Fibroblast of lung (primary cell): Measurements from ENCODE around the gene MMP15. TPM values are rescaled to one million over a fixed set of nuclear protein-coding genes. Genes with fewer than 3 reads are reported as not detected.

Source experiments
- DNase-seq, 2 donors: peaks; one replicate each; pipeline versions ENCODE4 v3.0.0 to v3.0.0-alpha.2; 2010; ENCODE audit warnings: low read depth in 2 of 2
- H2AFZ ChIP-seq: 2 replicates; pipeline ENCODE4 v1.5.1; 2012; ENCODE audit warnings: low read length, control low read depth, inconsistent platforms
- H3K27ac ChIP-seq: 2 replicates; pipeline ENCODE4 v1.5.1; 2011; ENCODE audit warnings: low read length, control low read depth; ENCODE audit not compliant: insufficient read depth
- H3K27me3 ChIP-seq: 2 replicates; pipeline ENCODE4 v1.5.1; 2011; ENCODE audit warnings: mild to moderate bottlenecking, low read length; ENCODE audit not compliant: control insufficient read depth, insufficient read depth
- H3K36me3 ChIP-seq: 2 replicates; pipeline ENCODE4 v1.5.1; 2011; ENCODE audit warnings: low read length; ENCODE audit not compliant: control insufficient read depth, insufficient read depth
- H3K4me1 ChIP-seq: 2 replicates; pipeline ENCODE4 v1.5.1; 2011; ENCODE audit warnings: low read length; ENCODE audit not compliant: control insufficient read depth, insufficient read depth; ENCODE audit errors: extremely low read depth
- H3K4me2 ChIP-seq: 2 replicates; pipeline ENCODE4 v1.5.1; 2011; ENCODE audit warnings: low read length, control low read depth; ENCODE audit not compliant: insufficient read depth; ENCODE audit errors: extremely low read depth
- H3K4me3 ChIP-seq, 4 experiments: fragments of 200-600 bp in 1 of 4; sonication (generic) in 1 of 4; replicated peaks in 1 of 4; 2 replicates each; pipeline ENCODE4 v1.5.1; 2011 to 2016; ENCODE audit warnings: low read length in 4 of 4, low read depth in 3 of 4, mild to moderate bottlenecking in 3 of 4, control low read depth in 2 of 4, inconsistent platforms in 1 of 4, mixed read lengths in 1 of 4; ENCODE audit not compliant: insufficient read depth in 1 of 4; ENCODE audit errors: control extremely low read depth in 1 of 4
- H3K79me2 ChIP-seq: 2 replicates; pipeline ENCODE4 v1.5.1; 2012; ENCODE audit warnings: mild to moderate bottlenecking, low read length, inconsistent platforms; ENCODE audit not compliant: control insufficient read depth, insufficient read depth
- H3K9ac ChIP-seq: 2 replicates; pipeline ENCODE4 v1.5.1; 2011; ENCODE audit warnings: mild to moderate bottlenecking, low read length, control low read depth; ENCODE audit not compliant: insufficient read depth
- H3K9me3 ChIP-seq: 2 replicates; pipeline ENCODE4 v1.5.1; 2012; ENCODE audit warnings: low read depth, low read length; ENCODE audit not compliant: control insufficient read depth, insufficient read depth
- H4K20me1 ChIP-seq: 2 replicates; pipeline ENCODE4 v1.5.1; 2011; ENCODE audit warnings: low read length; ENCODE audit not compliant: control insufficient read depth, insufficient read depth; ENCODE audit errors: extremely low read depth
- EZH2 ChIP-seq: IDR thresholded peaks from 2 replicates; pipeline ENCODE4 v1.5.1; 2012; ENCODE audit warnings: low read length, control low read depth, mild to moderate bottlenecking; ENCODE audit errors: missing control alignments
- polyA plus RNA-seq, 2 donors: library from polyadenylated mRNA; depleted of rRNA in 1 of 2; stranded (reverse) in 1 of 2; unstranded in 1 of 2; fragments of >200 nt; gene quantifications; 2 replicates each; pipeline ENCODE4 v1.2.1, GENCODE V29; 2011 to 2012; ENCODE audit warnings: missing spikeins in 1 of 2
- total RNA-seq: library from RNA; depleted of rRNA; stranded (reverse); fragments of >200 nt; gene quantifications from 2 replicates; pipeline ENCODE4 v1.2.1, GENCODE V29; 2014
- TF ChIP-seq, protein P1 (sequence below), 2 donors: IDR thresholded peaks in 1 of 2; conservative IDR thresholded peaks in 1 of 2; 1 replicate in 1 of 2; 2 replicates in 1 of 2; pipeline ENCODE4 v1.5.1; 2011 to 2012; ENCODE audit warnings: low read length in 2 of 2, control low read depth in 1 of 2, inconsistent platforms in 1 of 2, low read depth in 1 of 2, mild to moderate bottlenecking in 1 of 2

Gene MMP15
- total and polyA plus RNA-seq, 2 donors (not counting 1 experiment from before 2014, with no cell fraction given): 0.74 to 6.4 TPM

DNA sequence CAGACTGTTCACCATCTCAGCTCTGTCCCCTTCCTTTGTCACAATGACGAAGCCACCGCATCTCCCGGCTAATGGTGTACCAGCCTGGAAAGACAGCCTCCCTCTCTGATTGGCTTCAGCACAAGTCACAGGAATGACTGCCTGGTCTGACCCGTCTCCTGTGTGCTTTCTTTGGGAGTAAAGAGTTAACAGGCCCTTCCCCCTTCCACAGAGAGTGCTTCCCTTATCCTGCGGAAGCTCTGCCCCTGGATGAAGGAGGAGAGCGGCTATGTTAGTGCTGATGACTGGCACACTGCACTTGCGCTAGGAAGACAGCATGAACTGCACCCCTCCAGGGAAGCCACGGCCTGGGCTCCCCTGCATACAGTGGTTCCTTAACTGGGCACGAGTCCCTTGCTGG, 13.1 kb upstream of the MMP15 start:
- Histone ChIP-seq H3K27ac (no peak overlapping the region), H3K9ac (no peak overlapping the region), H3K4me2 (no peak overlapping the region), H2AFZ (no peak overlapping the region), H3K9me3 (no peaks in the 10 kb centered on the region), H3K79me2 (no peaks in the 10 kb centered on the region), H3K27me3 (no peaks in the 10 kb centered on the region), H3K36me3 (peaks cover 8% of the 10 kb centered on the region), H3K4me3 (no peak overlapping the region), H4K20me1 (no peaks in the 10 kb centered on the region), H3K4me1 (peaks cover 2% of the 10 kb centered on the region)
- no peak for DNase-seq
- TF ChIP-seq EZH2: no peak
- TF ChIP-seq, protein P1, sequence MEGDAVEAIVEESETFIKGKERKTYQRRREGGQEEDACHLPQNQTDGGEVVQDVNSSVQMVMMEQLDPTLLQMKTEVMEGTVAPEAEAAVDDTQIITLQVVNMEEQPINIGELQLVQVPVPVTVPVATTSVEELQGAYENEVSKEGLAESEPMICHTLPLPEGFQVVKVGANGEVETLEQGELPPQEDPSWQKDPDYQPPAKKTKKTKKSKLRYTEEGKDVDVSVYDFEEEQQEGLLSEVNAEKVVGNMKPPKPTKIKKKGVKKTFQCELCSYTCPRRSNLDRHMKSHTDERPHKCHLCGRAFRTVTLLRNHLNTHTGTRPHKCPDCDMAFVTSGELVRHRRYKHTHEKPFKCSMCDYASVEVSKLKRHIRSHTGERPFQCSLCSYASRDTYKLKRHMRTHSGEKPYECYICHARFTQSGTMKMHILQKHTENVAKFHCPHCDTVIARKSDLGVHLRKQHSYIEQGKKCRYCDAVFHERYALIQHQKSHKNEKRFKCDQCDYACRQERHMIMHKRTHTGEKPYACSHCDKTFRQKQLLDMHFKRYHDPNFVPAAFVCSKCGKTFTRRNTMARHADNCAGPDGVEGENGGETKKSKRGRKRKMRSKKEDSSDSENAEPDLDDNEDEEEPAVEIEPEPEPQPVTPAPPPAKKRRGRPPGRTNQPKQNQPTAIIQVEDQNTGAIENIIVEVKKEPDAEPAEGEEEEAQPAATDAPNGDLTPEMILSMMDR (conservative IDR thresholded peaks at IDR 0.05 in 1 of 2, IDR thresholded peaks at IDR 0.05 in 1 of 2; ENCODE audit: low read depth in 1 of 2, low read length in 2 of 2): no peak

DNA sequence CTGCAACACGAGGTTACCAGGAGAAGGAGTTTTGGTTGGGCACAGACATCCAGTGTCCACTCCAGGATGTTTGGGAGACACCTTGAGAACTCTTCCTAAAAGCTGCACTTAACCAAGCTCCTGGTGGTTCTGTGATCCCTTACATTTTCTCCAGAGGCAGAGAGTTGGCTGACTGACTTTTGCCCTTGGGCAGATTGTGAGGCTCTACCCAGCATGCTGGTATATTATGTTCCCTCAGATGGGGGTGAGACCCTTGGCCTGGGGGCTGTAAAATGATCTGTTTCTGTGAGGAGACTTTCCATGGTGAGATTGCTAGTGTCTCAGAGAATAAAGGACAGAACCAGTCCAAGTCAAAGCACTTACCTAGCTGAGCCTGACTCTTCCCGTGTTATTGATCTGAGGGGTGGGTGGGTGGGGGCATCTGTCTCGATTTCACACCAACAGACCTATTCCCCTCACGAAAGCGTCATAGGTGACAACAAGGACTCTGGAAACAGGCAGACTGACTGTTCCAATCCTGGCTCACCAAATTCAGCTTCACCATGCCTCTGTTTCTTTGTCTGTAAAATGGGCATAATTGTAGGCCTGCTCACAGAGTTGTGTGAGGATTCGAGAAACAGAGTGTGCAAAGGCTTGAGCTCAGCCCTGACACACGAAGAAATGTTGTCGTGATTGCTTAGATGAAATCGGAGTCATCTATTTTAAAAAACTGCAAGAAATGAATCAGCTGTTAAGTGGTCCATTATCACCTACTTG, 12.2 kb upstream of the MMP15 start:
- Histone ChIP-seq H3K4me2 (no peak overlapping the region), H3K36me3 (peaks cover 8% of the 10 kb centered on the region), H4K20me1 (no peaks in the 10 kb centered on the region), H2AFZ (no peak overlapping the region), H3K79me2 (no peaks in the 10 kb centered on the region), H3K27me3 (no peaks in the 10 kb centered on the region), H3K27ac (no peak overlapping the region), H3K9me3 (no peaks in the 10 kb centered on the region), H3K4me1 (peaks cover 2% of the 10 kb centered on the region), H3K9ac (no peak overlapping the region), H3K4me3 (no peak overlapping the region)
- no peak for TF ChIP-seq EZH2
- TF ChIP-seq, protein P1 (conservative IDR thresholded peaks at IDR 0.05 in 1 of 2, IDR thresholded peaks at IDR 0.05 in 1 of 2; ENCODE audit: low read depth in 1 of 2, low read length in 2 of 2): no peak
- DNase-seq: no peak

DNA sequence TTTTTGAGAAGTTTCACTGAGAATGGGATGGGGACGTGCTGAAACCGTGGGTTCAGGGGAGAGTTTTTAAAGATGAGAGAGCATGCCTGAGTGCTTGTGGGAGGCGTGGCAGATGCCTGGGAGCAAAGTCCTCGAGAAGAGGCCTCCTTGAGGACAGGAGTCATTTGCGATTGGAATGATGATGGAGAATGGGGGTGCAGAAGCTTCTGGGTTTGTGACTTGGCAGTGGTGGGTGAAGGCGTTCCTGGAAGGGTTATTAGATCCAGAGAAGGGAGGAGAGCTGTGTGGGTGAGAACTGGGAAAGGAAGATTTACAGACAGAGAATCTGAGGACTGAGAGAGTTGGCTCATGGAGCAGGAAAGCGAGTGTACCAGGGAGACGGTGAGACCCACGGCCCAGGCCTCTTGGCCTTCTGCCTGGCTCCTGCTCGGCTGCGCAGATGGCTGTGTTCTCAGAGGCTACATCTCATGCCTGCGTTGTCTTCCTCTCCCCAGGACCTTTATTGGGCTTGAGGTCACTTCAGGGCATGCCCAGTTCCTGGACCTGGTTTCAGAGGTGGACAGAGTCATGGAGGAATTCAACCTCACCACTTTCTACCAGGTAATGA, 8.6 kb upstream of the MMP15 start:
- Histone ChIP-seq H3K9me3 (no peaks in the 10 kb centered on the region), H3K79me2 (no peaks in the 10 kb centered on the region), H3K4me2 (no peak overlapping the region), H4K20me1 (no peaks in the 10 kb centered on the region), H2AFZ (no peak overlapping the region), H3K9ac (no peak overlapping the region), H3K36me3 (peaks cover 4% of the 10 kb centered on the region), H3K4me3 (no peak overlapping the region), H3K27ac (no peak overlapping the region), H3K27me3 (no peaks in the 10 kb centered on the region), H3K4me1 (peaks cover 5% of the 10 kb centered on the region)
- no peak for TF ChIP-seq EZH2
- TF ChIP-seq, protein P1 (conservative IDR thresholded peaks at IDR 0.05 in 1 of 2, IDR thresholded peaks at IDR 0.05 in 1 of 2; ENCODE audit: low read depth in 1 of 2, low read length in 2 of 2): no peak
- DNase-seq: no peak
